Endodermal cell (in vitro differentiated cells): Measurements from ENCODE around the gene SYCP2. TPM values are rescaled to one million over a fixed set of nuclear protein-coding genes. Genes with fewer than 3 reads are reported as not detected.
"Not testable (repeated sequence)": the region's sequence is repeated elsewhere in the genome, so short reads cannot be mapped to it uniquely, and the experiment has no call there.

ENCODE experiments used
- DNase-seq: peaks from one replicate; pipeline ENCODE4 v3.0.0-alpha.2; 2017
- H3K27ac ChIP-seq: 2 replicates; pipeline ENCODE4 v1.5.1; 2013; ENCODE audit warnings: mild to moderate bottlenecking, low read depth, low read length, moderate library complexity
- H3K27me3 ChIP-seq: 2 replicates; pipeline ENCODE4 v1.6.1; 2013; ENCODE audit warnings: mild to moderate bottlenecking, low read length, moderate library complexity; ENCODE audit not compliant: insufficient read depth, control insufficient read depth, poor library complexity, severe bottlenecking
- H3K36me3 ChIP-seq: 2 replicates; pipeline ENCODE4 v1.7.0; 2013; ENCODE audit warnings: mild to moderate bottlenecking, low read length, moderate library complexity; ENCODE audit not compliant: control insufficient read depth, insufficient read depth
- H3K4me1 ChIP-seq: one replicate; pipeline ENCODE4 v1.7.0; 2013; ENCODE audit warnings: low read length; ENCODE audit not compliant: control insufficient read depth, insufficient read depth
- H3K4me3 ChIP-seq: 2 replicates; pipeline ENCODE4 v1.5.1; 2013; ENCODE audit warnings: mild to moderate bottlenecking, low read length, moderate library complexity
- H3K9ac ChIP-seq: 2 replicates; pipeline ENCODE4 v1.6.1; 2013; ENCODE audit warnings: mild to moderate bottlenecking, low read length, moderate library complexity; ENCODE audit not compliant: poor library complexity, severe bottlenecking; ENCODE audit errors: extremely low read depth
- H3K9me3 ChIP-seq: 2 replicates; pipeline ENCODE4 v1.6.1; 2013; ENCODE audit warnings: mild to moderate bottlenecking, low read length, moderate library complexity; ENCODE audit not compliant: control insufficient read depth
- H3K27ac Mint-ChIP-seq: 2 replicates; pipeline ENCODE4 v1.8.0; 2020; ENCODE audit warnings: mixed read lengths
- H3K27me3 Mint-ChIP-seq: 2 replicates; pipeline ENCODE4 v1.8.0; 2021; ENCODE audit warnings: mild to moderate bottlenecking, mixed read lengths; ENCODE audit not compliant: insufficient read depth
- H3K36me3 Mint-ChIP-seq: 2 replicates; pipeline ENCODE4 v1.8.0; 2020; ENCODE audit warnings: low read depth, mixed read lengths
- H3K4me1 Mint-ChIP-seq: 2 replicates; pipeline ENCODE4 v1.8.0; 2020; ENCODE audit warnings: mixed read lengths
- H3K4me3 Mint-ChIP-seq: 2 replicates; pipeline ENCODE4 v1.8.0; 2020; ENCODE audit warnings: mild to moderate bottlenecking, moderate library complexity, mixed read lengths
- H3K9me3 Mint-ChIP-seq: 2 replicates; pipeline ENCODE4 v1.8.0; 2020; ENCODE audit warnings: mild to moderate bottlenecking, mixed read lengths
- CTCF ChIP-seq: fragments of 200-600 bp; sonication (generic); conservative IDR thresholded peaks from 2 replicates; pipeline ENCODE4 v1.5.0; 2021; ENCODE audit warnings: antibody characterized with exemption, mild to moderate bottlenecking
- WGBS, 2 experiments: methylation state at CpG; one replicate each; pipeline versions ENCODE4 v1.1.5 to v1.1.7; 2013; ENCODE audit warnings: missing lambda C conversion rate in 2 of 2, mixed read lengths in 1 of 2; ENCODE audit not compliant: insufficient coverage in 1 of 2, insufficient read length in 1 of 2; 5-methylcytosine and 5-hydroxymethylcytosine counted together
- total RNA-seq, 2 donors: library from RNA; stranded (reverse); fragmentation: NEBNext Ultra II Directional in 1 of 2; extraction: Animal tissue kit (Norgen Biotek cat#: 25700) in 1 of 2; gene quantifications; 2 replicates in 1 of 2; 3 replicates in 1 of 2; pipeline ENCODE4 v1.2.1, GENCODE V29; 2021

SYCP2 gene
- total RNA-seq, 2 donors from 2014 or later: 1.2 to 1.4 TPM

- Mint-ChIP-seq H3K36me3 (no peaks in the 10 kb centered on the region), H3K9me3 (no peaks in the 10 kb centered on the region), H3K27ac (no peak overlapping the region), H3K4me3 (no peak overlapping the region), H3K27me3 (peaks cover 2% of the 10 kb centered on the region), H3K4me1 (peaks cover 4% of the 10 kb centered on the region)
- no peak overlapping the region for H3K4me3 ChIP-seq
- TF ChIP-seq CTCF: no peak
- H3K9ac ChIP-seq: no peak overlapping the region
- H3K36me3 ChIP-seq: no peaks in the 10 kb centered on the region
- no peak overlapping the region for H3K27ac ChIP-seq
- H3K9me3 ChIP-seq: no peaks in the 10 kb centered on the region
- no peak for DNase-seq
- 100% methylated on average over 1 of the region's 1 CpG; no CpG with 5 or more reads in 1 of the 2 experiments for WGBS, 2 experiments
- H3K27me3 ChIP-seq: no peaks in the 10 kb centered on the region
- no peaks in the 10 kb centered on the region for H3K4me1 ChIP-seq
These were observed 37.5 kb downstream of the SYCP2 start for GRCh38 chr20:59895908-59896307.

GRCh38 chr20:59891581-59891980 is 41.9 kb downstream of the SYCP2 start:
- H3K4me1 ChIP-seq: no peaks in the 10 kb centered on the region
- no peak overlapping the region for H3K4me3 ChIP-seq
- 67 to 86% methylated on average over 1 of the region's 1 CpG for WGBS, 2 experiments
- Mint-ChIP-seq H3K36me3 (no peaks in the 10 kb centered on the region), H3K4me3 (no peak overlapping the region), H3K27me3 (peaks cover 6% of the 10 kb centered on the region), H3K27ac (no peak overlapping the region), H3K9me3 (no peaks in the 10 kb centered on the region), H3K4me1 (peaks cover 4% of the 10 kb centered on the region)
- H3K9me3 ChIP-seq: no peaks in the 10 kb centered on the region
- no peak for TF ChIP-seq CTCF
- DNase-seq: no peak
- no peak overlapping the region for H3K9ac ChIP-seq
- H3K27ac ChIP-seq: no peak overlapping the region
- H3K27me3 ChIP-seq: peaks cover 3% of the 10 kb centered on the region
- H3K36me3 ChIP-seq: no peaks in the 10 kb centered on the region

GRCh38 chr20:59890035-59890434 is 43.4 kb downstream of the SYCP2 start:
- DNase-seq, H3K4me3 Mint-ChIP-seq, H3K27me3 ChIP-seq, H3K9me3 Mint-ChIP-seq, H3K4me1 Mint-ChIP-seq, H3K9me3 ChIP-seq, H3K27ac ChIP-seq, H3K27ac Mint-ChIP-seq, H3K36me3 ChIP-seq, H3K9ac ChIP-seq, H3K36me3 Mint-ChIP-seq, H3K4me1 ChIP-seq, H3K27me3 Mint-ChIP-seq, H3K4me3 ChIP-seq: not testable (repeated sequence)
- WGBS, 2 experiments: 40 to 90% methylated on average over 1 to 2 of the region's 2 CpGs

GRCh38 chr20:59888050-59888449 is 45.4 kb downstream of the SYCP2 start:
- no peaks in the 10 kb centered on the region for H3K9me3 Mint-ChIP-seq
- Histone ChIP-seq H3K27ac (no peak overlapping the region), H3K36me3 (no peaks in the 10 kb centered on the region), H3K9ac (no peak overlapping the region), H3K27me3 (peaks cover 3% of the 10 kb centered on the region), H3K4me3 (no peak overlapping the region), H3K9me3 (no peaks in the 10 kb centered on the region), H3K4me1 (no peaks in the 10 kb centered on the region)
- H3K27ac Mint-ChIP-seq: no peak overlapping the region
- DNase-seq: no peak
- TF ChIP-seq CTCF: no peak
- H3K36me3 Mint-ChIP-seq: no peaks in the 10 kb centered on the region
- no peaks in the 10 kb centered on the region for H3K4me1 Mint-ChIP-seq
- H3K27me3 Mint-ChIP-seq: peaks cover 6% of the 10 kb centered on the region
- 80% methylated on average over 1 of the region's 1 CpG; no CpG with 5 or more reads in 1 of the 2 experiments for WGBS, 2 experiments
- H3K4me3 Mint-ChIP-seq: no peak overlapping the region
